SIG-M5 treated with dmso at 0.1 percent for 504 hours (cell line): Measurements from ENCODE around the gene ANOS1.
"Not testable (repeated sequence)": the region's sequence is repeated elsewhere in the genome, so short reads cannot be mapped to it uniquely, and the experiment has no call there.

Source experiments
- DNase-seq: peaks from one replicate; lab custom pipeline; 2025; ENCODE audit not compliant: unreplicated experiment; lab: John Stamatoyannopoulos, UW

The ANOS1 gene

GRCh38 chrX:8731559-8732395, at the start of gene ANOS1:
Gene ANOS1 (minus strand): TSS chrX:8732137. CDS start chrX:8732036, 101 bp downstream.
- DNase-seq = no peak

GRCh38 chrX:8773117-8773516, 41.2 kb upstream of the ANOS1 start:
- DNase-seq = no peak

- no peak for DNase-seq
Measured at GRCh38 chrX:8760021-8760420, 28.1 kb upstream of the ANOS1 start.

- not testable (repeated sequence) for DNase-seq
Measured at GRCh38 chrX:8758706-8759105, 26.8 kb upstream of the ANOS1 start.

GRCh38 chrX:8757609-8758389, 25.9 kb upstream of the ANOS1 start:
- not testable (repeated sequence) for DNase-seq

- no peak for DNase-seq
Measured at GRCh38 chrX:8755813-8756212, 23.9 kb upstream of the ANOS1 start.

- no peak for DNase-seq
Measured at GRCh38 chrX:8755116-8755515, 23.2 kb upstream of the ANOS1 start.

- DNase-seq = no peak
Measured at GRCh38 chrX:8749697-8750096, 17.8 kb upstream of the ANOS1 start.

- peak; percentile 59 for DNase-seq
Measured at GRCh38 chrX:8748855-8749254, 16.9 kb upstream of the ANOS1 start.

GRCh38 chrX:8743126-8743732, 11.3 kb upstream of the ANOS1 start:
- DNase-seq = peak; percentile 12

GRCh38 chrX:8741981-8742380, 10.0 kb upstream of the ANOS1 start:
- no peak for DNase-seq

- DNase-seq = peak; percentile 24
Measured at GRCh38 chrX:8738588-8739189, 6.8 kb upstream of the ANOS1 start.

GRCh38 chrX:8737883-8738282, 5.9 kb upstream of the ANOS1 start:
- DNase-seq = no peak

GRCh38 chrX:8730812-8731558, 952 bp downstream of the ANOS1 start:
- no peak for DNase-seq

- DNase-seq = no peak
Measured at GRCh38 chrX:8729811-8730210, 2.1 kb downstream of the ANOS1 start.

GRCh38 chrX:8728932-8729535, 2.9 kb downstream of the ANOS1 start:
- DNase-seq = no peak

- no peak for DNase-seq
Measured at GRCh38 chrX:8726031-8726652, 5.8 kb downstream of the ANOS1 start.

GRCh38 chrX:8724300-8724699, 7.6 kb downstream of the ANOS1 start:
- no peak for DNase-seq

GRCh38 chrX:8721536-8721935, 10.4 kb downstream of the ANOS1 start:
- DNase-seq = no peak

- DNase-seq = no peak
Measured at GRCh38 chrX:8720136-8720535, 11.8 kb downstream of the ANOS1 start.
